Body of pancreas (tissue), 4 donors: ENCODE measurements around the gene MTPN. TPM values are rescaled to one million over a fixed set of nuclear protein-coding genes. Genes with fewer than 3 reads are reported as not detected.

ENCODE experiments used
- ATAC-seq: fragments of 150-250 bp; one replicate; pipeline ENCODE4 v1.9.1; 2016
- DNase-seq, 4 donors: peaks; one replicate each; pipeline ENCODE4 v3.0.0-alpha.2; 2019
- H3K27ac ChIP-seq, 4 donors: fragments of 200-600 bp; sonication (generic); 1 replicate in 3 of 4; 2 replicates in 1 of 4; pipeline versions ENCODE4 v1.5.1 to v1.6.1; 2016 to 2019; ENCODE audit warnings: mild to moderate bottlenecking in 1 of 4, mixed read lengths in 1 of 4, moderate library complexity in 1 of 4
- H3K27me3 ChIP-seq, 2 donors: fragments of 200-600 bp; sonication (generic); one replicate each; pipeline ENCODE4 v1.6.0; 2016; ENCODE audit warnings: mild to moderate bottlenecking in 1 of 2
- H3K36me3 ChIP-seq, 2 donors: fragments of 200-600 bp; sonication (generic); replicated peaks in 1 of 2; 2 replicates each; pipeline ENCODE4 v1.5.1; 2016; ENCODE audit warnings: low read depth in 2 of 2; ENCODE audit not compliant: insufficient read depth in 1 of 2
- H3K4me1 ChIP-seq: fragments of 200-600 bp; sonication (generic); one replicate; pipeline ENCODE4 v1.6.0; 2016
- H3K4me3 ChIP-seq, 2 donors: fragments of 200-600 bp; sonication (generic); 1 replicate in 1 of 2; 2 replicates in 1 of 2; pipeline ENCODE4 v1.5.1; 2016 to 2019
- H3K9me3 ChIP-seq, 3 donors: fragments of 200-600 bp; sonication (generic); 1 replicate in 2 of 3; 2 replicates in 1 of 3; pipeline ENCODE4 v1.5.1; 2016
- CTCF ChIP-seq, 7 experiments: fragments of 450-650 bp in 4 of 7; fragments of 200-600 bp in 3 of 7; sonication (generic) in 3 of 7; IDR thresholded peaks; one replicate each; pipeline ENCODE4 v1.5.1; 2016 to 2019; ENCODE audit warnings: antibody characterized with exemption in 7 of 7
- POLR2A ChIP-seq, 3 donors: fragments of 450-650 bp; IDR thresholded peaks; one replicate each; pipeline ENCODE4 v1.6.1; 2016; ENCODE audit warnings: antibody characterized with exemption in 3 of 3, mild to moderate bottlenecking in 2 of 3
- WGBS, 2 donors: methylation state at CpG; one replicate each; pipeline ENCODE4 v1.1.5; 2017; 5-methylcytosine and 5-hydroxymethylcytosine counted together
- intact Hi-C: fragments of 100-400 bp; cut with DNase I; formaldehyde crosslinking; loops from one replicate; pipeline ENCODE4 v1.15.1; 2023
- total RNA-seq, 2 donors: library from RNA; depleted of rRNA; stranded (reverse); fragments of >200 nt; gene quantifications; one replicate each; pipeline ENCODE4 v1.1.0, GENCODE V29; 2016

The MTPN gene
- total RNA-seq, 2 donors from 2014 or later = 23.1 to 25.1 TPM

- H3K36me3 ChIP-seq = no peaks in the 10 kb centered on the region
- H3K27ac ChIP-seq = no peak overlapping the region
- H3K27me3 ChIP-seq = no peaks in the 10 kb centered on the region
- ATAC-seq = no peak
- intact Hi-C loops = no loop called here
- TF ChIP-seq POLR2A (IDR thresholded peaks at IDR 0.05) (no peak), CTCF (IDR thresholded peaks at IDR 0.05) (no peak)
- 94 to 98% methylated on average over 3 of the region's 3 CpGs for WGBS, 2 donors
- no peak overlapping the region for H3K4me3 ChIP-seq
- H3K4me1 ChIP-seq = peaks cover 16% of the 10 kb centered on the region
- H3K9me3 ChIP-seq = no peaks in the 10 kb centered on the region
- no peak for DNase-seq
These were observed 38.6 kb downstream of the MTPN start for GRCh38 chr7:135938563-135938962.

GRCh38 chr7:135938086-135938485, 39.1 kb downstream of the MTPN start:
- Histone ChIP-seq H3K4me3 (no peak overlapping the region), H3K4me1 (peaks cover 16% of the 10 kb centered on the region), H3K27ac (no peak overlapping the region), H3K27me3 (no peaks in the 10 kb centered on the region), H3K9me3 (no peaks in the 10 kb centered on the region), H3K36me3 (no peaks in the 10 kb centered on the region)
- TF ChIP-seq POLR2A (IDR thresholded peaks at IDR 0.05) (no peak), CTCF (IDR thresholded peaks at IDR 0.05) (no peak)
- intact Hi-C loops = no loop called here
- DNase-seq (no peak), ATAC-seq (no peak)

GRCh38 chr7:135936497-135937217, 40.5 kb downstream of the MTPN start:
- 11 to 21% methylated on average over 2 of the region's 2 CpGs for WGBS, 2 donors
- no peak for DNase-seq
- H3K27ac ChIP-seq = no peak overlapping the region
- H3K4me3 ChIP-seq = no peak overlapping the region
- H3K4me1 ChIP-seq = peaks cover 16% of the 10 kb centered on the region
- H3K27me3 ChIP-seq = no peaks in the 10 kb centered on the region
- TF ChIP-seq CTCF (IDR thresholded peaks at IDR 0.05) (no peak), POLR2A (IDR thresholded peaks at IDR 0.05) (no peak)
- no peak for ATAC-seq
- no peaks in the 10 kb centered on the region for H3K9me3 ChIP-seq
- no peaks in the 10 kb centered on the region for H3K36me3 ChIP-seq
- intact Hi-C loops = no loop called here

- no peaks in the 10 kb centered on the region for H3K9me3 ChIP-seq
- H3K27me3 ChIP-seq = no peaks in the 10 kb centered on the region
- intact Hi-C loops = no loop called here
- no peak for TF ChIP-seq POLR2A (IDR thresholded peaks at IDR 0.05)
- no peak for TF ChIP-seq CTCF (IDR thresholded peaks at IDR 0.05)
- no peaks in the 10 kb centered on the region for H3K36me3 ChIP-seq
- ATAC-seq (no peak), DNase-seq (no peak)
- peaks cover 30% of the 10 kb centered on the region for H3K4me1 ChIP-seq
- H3K27ac ChIP-seq = no peak overlapping the region
- WGBS, 2 donors = 86 to 93% methylated on average over 2 of the region's 2 CpGs
- H3K4me3 ChIP-seq = no peak overlapping the region
These were observed 42.5 kb downstream of the MTPN start for GRCh38 chr7:135934651-135935050.
